ENCODE results near the gene MMP19. TPM values are rescaled to one million over a fixed set of nuclear protein-coding genes. Genes with fewer than 3 reads are reported as not detected.

MMP19 gene
- total and polyA plus RNA-seq, 9 donors = 3.6 to 42.7 (median 23.3) TPM

DNA sequence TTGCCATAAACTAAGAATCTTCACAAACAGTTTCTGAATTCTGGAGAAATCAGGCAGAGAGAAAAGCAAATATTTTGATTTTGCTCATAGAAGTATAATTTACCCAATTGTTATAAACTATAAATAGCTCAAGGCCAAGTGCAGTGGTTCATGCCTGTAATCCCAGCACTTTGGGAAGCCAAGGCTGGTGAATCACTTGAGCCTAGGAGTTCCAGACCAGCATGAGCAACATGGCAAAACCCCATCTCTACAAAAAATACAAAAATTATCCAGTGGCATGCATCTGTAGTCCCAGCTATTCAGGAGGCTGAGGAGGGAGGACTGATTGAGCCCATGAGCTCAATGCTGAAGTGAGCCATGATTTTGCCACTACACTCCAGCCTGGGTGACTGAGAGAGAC, 19.6 kb upstream of the MMP19 start:
- Histone ChIP-seq H3K4me1 (ENCODE audit: insufficient read depth) (no peaks in the 10 kb centered on the region), H3K36me3 (no peaks in the 10 kb centered on the region), H3K27me3 (no peaks in the 10 kb centered on the region), H3K4me3 (no peak overlapping the region), H3K9me3 (peaks cover 0 to 3% of the 10 kb centered on the region in 2 donors), H3K27ac (no peak overlapping the region)
- DNase-seq = no peak
- intact Hi-C loops (cut with DNase I) = no loop called here
- TF ChIP-seq, protein P1, sequence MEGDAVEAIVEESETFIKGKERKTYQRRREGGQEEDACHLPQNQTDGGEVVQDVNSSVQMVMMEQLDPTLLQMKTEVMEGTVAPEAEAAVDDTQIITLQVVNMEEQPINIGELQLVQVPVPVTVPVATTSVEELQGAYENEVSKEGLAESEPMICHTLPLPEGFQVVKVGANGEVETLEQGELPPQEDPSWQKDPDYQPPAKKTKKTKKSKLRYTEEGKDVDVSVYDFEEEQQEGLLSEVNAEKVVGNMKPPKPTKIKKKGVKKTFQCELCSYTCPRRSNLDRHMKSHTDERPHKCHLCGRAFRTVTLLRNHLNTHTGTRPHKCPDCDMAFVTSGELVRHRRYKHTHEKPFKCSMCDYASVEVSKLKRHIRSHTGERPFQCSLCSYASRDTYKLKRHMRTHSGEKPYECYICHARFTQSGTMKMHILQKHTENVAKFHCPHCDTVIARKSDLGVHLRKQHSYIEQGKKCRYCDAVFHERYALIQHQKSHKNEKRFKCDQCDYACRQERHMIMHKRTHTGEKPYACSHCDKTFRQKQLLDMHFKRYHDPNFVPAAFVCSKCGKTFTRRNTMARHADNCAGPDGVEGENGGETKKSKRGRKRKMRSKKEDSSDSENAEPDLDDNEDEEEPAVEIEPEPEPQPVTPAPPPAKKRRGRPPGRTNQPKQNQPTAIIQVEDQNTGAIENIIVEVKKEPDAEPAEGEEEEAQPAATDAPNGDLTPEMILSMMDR (IDR thresholded peaks at IDR 0.05) = no peak

GRCh38 chr12:55861871-55862270, 19.1 kb upstream of the MMP19 start:
- H3K27ac ChIP-seq = no peak overlapping the region
- WGBS, 3 donors = 78 to 88% (median 79%) methylated on average over 3 of the region's 3 CpGs
- H3K4me1 ChIP-seq (ENCODE audit: insufficient read depth) = no peaks in the 10 kb centered on the region
- DNase-seq = no peak
- intact Hi-C loops (cut with DNase I) = no loop called here
- TF ChIP-seq, protein P1 (IDR thresholded peaks at IDR 0.05) = no peak
- TF ChIP-seq POLR2A (IDR thresholded peaks at IDR 0.05) = no peak
- no peak for TF ChIP-seq EP300 (IDR thresholded peaks at IDR 0.05)
- peaks cover 0 to 3% of the 10 kb centered on the region in 2 donors for H3K9me3 ChIP-seq
- H3K4me3 ChIP-seq = no peak overlapping the region
- H3K27me3 ChIP-seq = no peaks in the 10 kb centered on the region
- no peaks in the 10 kb centered on the region for H3K36me3 ChIP-seq

DNA sequence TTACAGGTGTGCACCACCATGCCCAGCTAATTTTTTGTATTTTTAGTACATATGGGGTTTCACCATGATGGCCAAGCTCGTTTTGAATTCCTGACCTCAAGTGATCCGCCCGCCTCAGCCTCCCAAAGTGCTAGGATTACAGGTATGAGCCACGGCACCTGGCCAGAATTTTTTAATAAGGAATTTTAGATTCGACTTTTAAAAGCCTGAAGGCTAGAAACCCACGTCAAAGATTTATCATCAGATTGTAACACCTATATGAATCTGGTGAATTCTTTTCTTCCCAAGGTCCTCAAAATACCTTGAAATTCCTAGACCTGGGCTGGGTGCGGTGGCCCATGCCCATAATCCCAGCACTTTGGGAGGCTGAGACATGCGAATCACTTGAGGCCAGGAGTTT, 18.7 kb upstream of the MMP19 start:
- H3K36me3 ChIP-seq = no peaks in the 10 kb centered on the region
- no peak for TF ChIP-seq POLR2A (IDR thresholded peaks at IDR 0.05)
- TF ChIP-seq, protein P1 (IDR thresholded peaks at IDR 0.05) = no peak
- no peaks in the 10 kb centered on the region for H3K4me1 ChIP-seq (ENCODE audit: insufficient read depth)
- H3K27ac ChIP-seq = no peak overlapping the region
- no peak overlapping the region for H3K4me3 ChIP-seq
- peaks cover 0 to 3% of the 10 kb centered on the region in 2 donors for H3K9me3 ChIP-seq
- intact Hi-C loops (cut with DNase I) = no loop called here
- WGBS, 3 donors = 92 to 95% (median 94%) methylated on average over 8 of the region's 8 CpGs
- DNase-seq = no peak
- H3K27me3 ChIP-seq = no peaks in the 10 kb centered on the region

DNA sequence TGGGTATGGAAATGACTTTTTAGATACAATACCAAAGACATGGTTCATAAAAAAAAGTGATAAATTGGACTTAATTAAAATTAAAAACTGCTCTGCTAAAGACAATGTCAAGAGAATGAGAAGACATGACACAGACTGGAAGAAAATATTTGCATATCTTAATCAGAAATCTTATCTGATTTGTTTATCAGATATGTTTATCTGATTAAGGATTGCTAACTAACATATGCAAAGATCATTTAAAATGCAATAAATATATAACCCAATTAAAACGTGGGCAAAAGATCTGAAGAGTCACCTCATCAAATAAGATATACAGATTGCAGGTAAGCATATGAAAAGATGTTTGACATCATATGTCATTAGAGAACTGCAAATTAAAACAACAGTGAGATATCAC, 10.0 kb upstream of the MMP19 start:
- no peak for DNase-seq
- Histone ChIP-seq H3K27ac (no peak overlapping the region), H3K4me3 (no peak overlapping the region), H3K36me3 (no peaks in the 10 kb centered on the region), H3K27me3 (no peaks in the 10 kb centered on the region), H3K4me1 (ENCODE audit: insufficient read depth) (peaks cover 5% of the 10 kb centered on the region), H3K9me3 (no peaks in the 10 kb centered on the region)
- TF ChIP-seq EP300 (IDR thresholded peaks at IDR 0.05) = no peak
- TF ChIP-seq, protein P1 (IDR thresholded peaks at IDR 0.05) = no peak
- TF ChIP-seq POLR2A (IDR thresholded peaks at IDR 0.05) = no peak
- WGBS, 3 donors = 38 to 58% (median 52%) methylated on average over 1 of the region's 1 CpG
- intact Hi-C loops (cut with DNase I) = no loop called here

DNA sequence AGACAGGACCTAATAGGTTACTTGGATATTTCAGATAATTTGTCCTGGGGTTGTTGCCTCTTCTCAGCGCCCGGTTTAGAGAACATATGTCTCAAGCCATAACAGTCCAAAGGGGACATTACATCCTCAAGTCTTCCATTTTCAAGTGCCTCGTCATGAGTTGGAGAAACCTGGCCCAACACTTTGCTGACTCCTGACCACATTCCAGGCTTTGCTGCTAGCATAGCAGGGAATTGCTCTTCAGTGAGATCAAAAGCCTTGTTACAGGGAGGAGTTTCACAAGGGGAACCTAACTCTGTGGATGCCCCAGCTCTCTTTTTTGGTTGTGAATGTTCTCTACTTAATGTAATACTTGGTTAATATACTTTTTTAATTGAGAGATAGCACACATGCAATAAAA, 8.2 kb upstream of the MMP19 start:
- DNase-seq = no peak
- WGBS, 3 donors = 63 to 81% (median 67%) methylated on average over 3 of the region's 3 CpGs
- Histone ChIP-seq H3K9me3 (no peaks in the 10 kb centered on the region), H3K27me3 (no peaks in the 10 kb centered on the region), H3K4me1 (ENCODE audit: insufficient read depth) (peaks cover 9% of the 10 kb centered on the region), H3K4me3 (no peak overlapping the region), H3K36me3 (no peaks in the 10 kb centered on the region), H3K27ac (no peak overlapping the region)
- intact Hi-C loops (cut with DNase I) = no loop called here
- TF ChIP-seq, protein P1 (IDR thresholded peaks at IDR 0.05) = no peak
- no peak for TF ChIP-seq EP300 (IDR thresholded peaks at IDR 0.05)
- no peak for TF ChIP-seq POLR2A (IDR thresholded peaks at IDR 0.05)
